Measurements from ENCODE around the gene ZCCHC14.

DNA sequence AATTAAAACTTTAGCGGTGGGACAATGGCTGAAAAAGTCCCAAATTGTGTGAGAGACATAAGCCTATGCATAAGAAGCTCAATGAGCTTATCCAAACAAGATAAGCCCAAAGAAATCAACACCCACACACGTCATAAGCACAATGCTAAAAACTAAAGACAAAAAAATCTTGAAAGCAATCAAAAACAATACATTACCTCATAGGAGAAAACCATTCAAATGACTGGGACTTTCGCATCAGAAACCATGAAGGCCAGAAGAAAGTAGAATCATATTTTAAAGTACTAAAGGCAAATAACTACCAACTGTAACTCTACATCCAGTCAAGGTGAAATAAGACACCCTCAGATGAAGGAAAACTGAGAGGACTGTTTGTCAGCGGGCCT lies 50.2 kb downstream of the ZCCHC14 start:
- TF ChIP-seq, protein P1, sequence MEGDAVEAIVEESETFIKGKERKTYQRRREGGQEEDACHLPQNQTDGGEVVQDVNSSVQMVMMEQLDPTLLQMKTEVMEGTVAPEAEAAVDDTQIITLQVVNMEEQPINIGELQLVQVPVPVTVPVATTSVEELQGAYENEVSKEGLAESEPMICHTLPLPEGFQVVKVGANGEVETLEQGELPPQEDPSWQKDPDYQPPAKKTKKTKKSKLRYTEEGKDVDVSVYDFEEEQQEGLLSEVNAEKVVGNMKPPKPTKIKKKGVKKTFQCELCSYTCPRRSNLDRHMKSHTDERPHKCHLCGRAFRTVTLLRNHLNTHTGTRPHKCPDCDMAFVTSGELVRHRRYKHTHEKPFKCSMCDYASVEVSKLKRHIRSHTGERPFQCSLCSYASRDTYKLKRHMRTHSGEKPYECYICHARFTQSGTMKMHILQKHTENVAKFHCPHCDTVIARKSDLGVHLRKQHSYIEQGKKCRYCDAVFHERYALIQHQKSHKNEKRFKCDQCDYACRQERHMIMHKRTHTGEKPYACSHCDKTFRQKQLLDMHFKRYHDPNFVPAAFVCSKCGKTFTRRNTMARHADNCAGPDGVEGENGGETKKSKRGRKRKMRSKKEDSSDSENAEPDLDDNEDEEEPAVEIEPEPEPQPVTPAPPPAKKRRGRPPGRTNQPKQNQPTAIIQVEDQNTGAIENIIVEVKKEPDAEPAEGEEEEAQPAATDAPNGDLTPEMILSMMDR (IDR thresholded peaks at IDR 0.05; ENCODE audit: low read length) = no peak
- TF ChIP-seq EZH2 (optimal IDR thresholded peaks at IDR 0.05; ENCODE audit: low read depth, low read length) (no peak), EZH2phosphoT487 (IDR thresholded peaks at IDR 0.05; ENCODE audit: low read length) (no peak)
